HG03460 (cell line): ENCODE measurements around the gene GNA12.
"Not testable (repeated sequence)": the region's sequence is repeated elsewhere in the genome, so short reads cannot be mapped to it uniquely, and the experiment has no call there.

ENCODE experiments used
- ATAC-seq: cut with Tn5 transposase; IDR thresholded peaks from one replicate; pipeline ENCODE4 v1.9.1; 2021; ENCODE audit not compliant: unreplicated experiment

Gene GNA12

DNA sequence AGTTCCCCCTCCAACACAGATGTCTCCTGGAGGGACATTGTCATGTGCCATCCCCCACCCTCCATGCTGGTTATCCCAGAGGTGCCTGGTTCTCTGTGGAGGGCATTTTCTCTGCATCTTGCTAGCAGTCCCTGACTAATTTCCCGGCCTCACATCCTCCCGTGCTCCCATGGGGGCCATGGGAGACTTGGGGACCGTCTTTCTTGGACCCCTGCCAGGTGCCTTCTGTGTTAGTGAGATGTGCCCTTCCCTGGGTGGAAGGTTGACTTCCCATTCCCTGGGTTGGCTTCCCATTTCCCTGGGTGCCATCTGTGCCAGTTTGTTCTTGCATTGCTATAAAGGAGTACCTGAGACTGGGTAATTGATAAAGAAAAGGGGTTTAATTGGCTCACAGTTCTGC is 22.5 kb upstream of the GNA12 start:
- ATAC-seq: no peak

DNA sequence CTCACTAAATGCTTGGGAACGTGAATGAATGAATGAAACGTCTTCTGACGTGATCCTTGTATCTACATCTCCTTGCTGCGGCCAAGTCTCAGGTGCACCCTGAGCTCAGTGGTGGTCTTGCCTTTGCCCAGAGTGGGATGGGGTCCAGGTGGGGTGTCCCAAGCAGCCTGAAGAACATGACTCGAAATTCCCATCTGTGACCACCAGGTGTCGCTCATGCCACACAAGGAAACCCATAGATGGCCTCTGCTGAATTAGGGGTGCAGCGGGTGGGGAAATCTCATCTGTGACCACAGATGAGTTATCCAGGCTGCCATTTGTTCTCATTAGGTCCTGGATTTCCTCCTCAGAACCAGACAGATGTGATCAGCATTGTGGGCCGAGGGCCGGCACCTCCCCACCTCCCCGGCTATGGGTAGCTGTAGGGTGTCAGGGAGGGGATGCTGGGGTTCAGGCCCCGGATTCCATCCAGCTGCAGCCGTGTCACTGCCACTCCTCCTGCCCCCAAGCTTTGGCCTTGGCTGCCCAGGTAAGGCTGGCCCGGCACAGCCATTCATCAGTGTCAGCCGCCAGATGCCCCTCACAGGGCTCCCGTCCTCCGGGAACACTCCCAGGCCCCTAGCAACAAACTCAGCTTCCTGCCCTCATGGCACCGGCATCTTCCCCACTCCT is 21.0 kb upstream of the GNA12 start:
- no peak for ATAC-seq

DNA sequence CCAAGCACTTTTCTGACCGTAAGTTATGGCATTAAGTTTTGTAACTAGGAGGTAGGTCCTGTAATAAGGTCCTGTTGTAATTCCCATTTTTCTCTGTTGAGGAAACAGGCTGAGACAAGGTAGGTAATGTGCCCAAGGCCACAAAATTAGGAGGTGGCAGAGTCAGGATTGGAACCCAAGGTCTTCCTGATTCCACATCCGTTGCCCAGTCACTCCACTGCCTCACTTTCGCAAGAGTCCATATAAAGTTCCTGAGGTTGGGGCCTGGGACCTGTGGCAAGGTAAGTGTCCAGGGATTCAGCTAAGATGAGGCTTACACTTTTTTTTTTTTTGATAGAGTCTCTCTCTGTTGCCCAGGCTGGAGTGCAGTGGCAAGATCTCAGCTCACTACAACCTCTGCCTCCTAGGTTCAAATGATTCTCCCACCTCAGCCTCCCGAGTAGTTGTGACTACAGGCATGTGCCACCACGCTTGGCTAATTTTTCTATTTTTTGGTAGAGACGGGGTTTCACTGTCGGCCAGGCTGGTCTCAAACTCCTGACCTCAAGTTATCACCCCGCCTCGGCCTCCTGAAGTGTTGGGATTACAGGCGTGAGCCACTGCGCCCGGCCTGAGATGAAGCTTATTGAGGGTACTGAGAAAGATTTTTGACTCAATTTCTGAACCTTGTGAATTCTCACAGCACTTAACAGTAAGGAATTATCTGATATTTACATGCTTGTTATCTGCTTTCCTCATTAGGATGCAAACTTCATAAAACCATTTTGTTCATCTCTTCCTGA is 20.3 kb upstream of the GNA12 start:
- ATAC-seq: no peak

DNA sequence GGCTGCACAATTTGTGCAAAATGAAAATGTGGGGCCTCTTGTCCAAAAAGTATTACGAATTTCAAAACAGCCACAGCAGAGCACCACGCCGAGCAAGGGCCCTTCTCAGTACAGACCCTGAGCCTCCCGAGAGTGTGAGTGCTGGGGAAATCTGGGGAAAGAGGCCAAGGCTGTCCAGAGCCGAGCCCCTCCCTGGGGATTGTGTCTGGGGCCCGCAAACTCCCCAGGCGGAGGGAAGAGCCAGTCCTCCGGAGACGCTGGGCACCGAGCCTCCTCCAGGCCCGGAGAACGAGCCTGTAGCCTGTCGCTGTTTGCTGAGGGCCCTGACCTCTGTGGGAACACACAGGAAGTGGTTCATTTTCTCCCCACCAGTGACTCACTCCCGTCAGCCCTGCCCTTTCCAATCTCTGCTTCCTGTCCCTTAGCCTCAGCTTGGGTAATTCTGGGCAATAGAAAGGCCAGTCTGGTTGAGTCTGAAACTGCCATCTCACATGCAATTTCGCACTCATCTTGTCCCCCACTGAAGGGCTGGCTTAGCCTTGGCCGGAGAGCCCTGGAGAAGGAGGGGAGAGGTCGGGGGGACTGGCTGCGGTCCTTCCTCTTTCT is 19.5 kb upstream of the GNA12 start:
- ATAC-seq: peak; percentile 92

DNA sequence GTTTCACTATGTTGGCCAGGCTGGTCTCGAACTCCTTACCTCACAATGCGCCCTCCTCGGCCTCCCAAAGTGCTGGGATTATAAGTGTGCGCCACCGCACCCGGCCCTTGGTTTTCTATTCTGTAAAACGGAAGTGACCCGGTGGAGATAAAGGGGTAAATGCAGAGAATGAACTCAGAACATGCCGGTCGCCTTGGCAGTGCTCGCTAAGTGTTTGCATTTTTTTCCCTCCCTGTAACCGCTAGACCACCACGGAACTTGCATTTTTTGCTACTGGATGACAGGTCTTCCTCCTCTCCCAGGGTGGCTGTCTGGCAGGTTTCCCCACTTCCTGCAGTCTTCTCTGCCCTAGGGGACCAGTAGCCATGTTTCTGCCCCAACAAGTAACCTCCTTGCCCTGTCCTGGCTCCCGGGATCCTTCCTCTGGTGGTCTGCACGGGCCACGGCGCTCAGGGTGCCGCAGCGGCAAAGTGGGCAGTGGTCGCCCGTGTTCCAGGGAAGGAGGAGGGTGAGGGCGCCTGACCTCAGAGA is 18.8 kb upstream of the GNA12 start:
- no peak for ATAC-seq

DNA sequence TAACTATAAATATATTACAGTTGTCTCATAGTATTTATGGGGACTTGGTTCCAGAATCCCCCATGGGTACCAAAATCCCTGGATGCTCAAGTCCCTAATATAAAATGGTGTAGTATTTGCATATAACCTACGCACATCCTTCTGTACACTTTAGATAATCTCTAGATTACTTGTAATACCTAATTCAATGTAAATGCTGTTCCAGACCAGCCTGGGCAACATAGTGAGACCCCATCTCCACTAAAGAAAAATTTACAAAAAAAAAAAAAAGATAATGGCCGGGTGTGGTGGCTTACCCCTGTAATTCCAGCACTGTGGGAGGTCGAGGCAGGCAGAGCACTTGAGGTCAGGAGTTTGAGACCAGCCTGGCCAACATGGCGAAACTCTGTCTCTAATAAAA is 17.4 kb upstream of the GNA12 start:
- no peak for ATAC-seq

DNA sequence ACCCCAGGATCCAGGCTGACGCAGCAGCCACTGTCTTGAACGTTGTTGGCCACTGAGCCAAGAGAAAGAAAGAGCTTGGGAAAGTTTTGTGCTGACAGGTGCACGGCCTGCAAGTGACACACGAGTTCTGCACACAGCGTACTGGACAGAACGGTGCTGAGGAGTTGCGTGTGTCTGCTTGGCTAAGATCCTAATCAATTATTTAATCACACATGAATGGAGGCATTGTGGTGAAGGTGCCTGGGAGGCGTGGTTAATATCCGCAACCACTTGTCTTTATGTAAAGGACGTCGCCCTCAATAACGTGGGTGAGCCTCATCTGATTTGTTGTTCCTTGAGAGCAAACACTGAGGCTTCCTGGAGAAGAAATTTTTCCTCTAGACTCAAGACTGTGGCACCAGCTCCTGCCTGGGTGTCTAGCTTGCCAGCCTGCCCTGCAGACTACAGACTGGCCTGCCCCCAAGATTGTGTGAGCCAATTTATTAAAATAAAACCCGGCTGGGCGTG is 16.6 kb upstream of the GNA12 start:
- ATAC-seq: no peak

DNA sequence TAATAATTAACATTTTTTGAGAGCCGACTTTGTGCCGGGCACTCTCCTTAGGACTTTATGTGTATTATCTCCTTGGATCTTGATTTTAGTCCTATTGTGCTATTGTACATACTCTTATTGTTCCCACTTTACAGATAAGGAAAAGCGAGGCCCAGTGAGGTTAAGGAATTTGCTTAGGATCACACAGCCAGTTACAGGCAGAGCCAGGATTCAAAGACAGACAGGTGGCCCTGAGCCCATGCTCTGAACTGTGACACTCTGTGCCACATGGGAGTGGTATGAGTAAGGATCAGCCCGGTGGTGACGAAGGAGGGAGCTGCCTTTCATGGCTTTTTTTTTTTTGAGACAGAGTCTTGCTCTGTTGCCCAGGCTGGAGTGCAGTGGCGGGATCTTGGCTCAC is 15.8 kb upstream of the GNA12 start:
- no peak for ATAC-seq

DNA sequence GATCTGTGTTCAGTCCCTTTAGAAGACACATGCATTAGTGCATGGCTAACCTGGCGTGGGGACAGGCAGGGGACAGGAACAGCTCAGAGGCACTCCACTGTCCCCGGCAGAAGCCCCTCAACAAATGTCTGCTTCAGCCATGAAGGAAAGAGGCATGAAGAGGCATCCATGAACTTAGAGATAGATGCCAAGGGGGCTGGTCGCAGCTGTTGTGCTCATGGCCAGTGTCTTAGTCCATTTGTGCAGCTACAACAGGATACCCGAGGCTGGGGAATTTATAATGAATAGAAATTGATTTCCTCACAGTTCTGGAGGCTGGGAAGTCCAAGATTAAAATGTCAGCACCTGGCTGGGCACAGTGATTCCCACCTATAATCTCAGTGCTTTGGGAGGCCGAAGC is 14.5 kb upstream of the GNA12 start:
- ATAC-seq: no peak

DNA sequence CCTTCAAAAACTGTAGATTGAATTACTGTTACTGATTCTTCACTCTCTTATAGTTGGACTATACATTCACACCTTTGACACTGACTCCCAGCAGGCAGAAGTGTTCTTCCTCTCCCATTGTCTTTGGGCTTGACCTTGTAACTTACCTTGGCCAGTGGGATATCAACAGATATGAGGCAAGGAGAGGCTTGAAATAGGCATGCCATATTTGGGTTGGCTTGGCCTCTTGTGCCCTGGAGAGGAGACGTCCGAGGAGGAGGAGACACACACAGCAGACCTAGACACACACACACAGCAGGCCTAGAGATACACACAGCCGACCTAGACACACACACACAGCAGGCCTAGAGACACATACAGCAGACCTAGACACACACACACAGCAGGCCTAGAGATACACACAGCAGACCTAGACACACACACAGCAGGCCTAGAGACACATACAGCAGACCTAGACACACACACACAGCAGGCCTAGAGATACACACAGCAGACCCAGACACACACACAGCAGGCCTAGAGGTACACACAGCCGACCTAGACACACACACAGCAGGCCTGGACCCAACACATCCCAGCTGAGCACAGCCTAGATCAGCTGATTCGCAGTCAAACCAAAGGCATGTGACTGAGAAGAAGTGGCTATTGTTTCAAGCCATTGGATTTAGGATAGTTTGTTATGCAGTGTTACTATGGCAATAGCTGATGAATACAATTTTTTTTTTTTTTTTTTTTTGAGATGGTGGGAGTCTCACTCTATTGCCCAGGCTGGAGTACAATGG is 12.5 kb upstream of the GNA12 start:
- no peak for ATAC-seq

DNA sequence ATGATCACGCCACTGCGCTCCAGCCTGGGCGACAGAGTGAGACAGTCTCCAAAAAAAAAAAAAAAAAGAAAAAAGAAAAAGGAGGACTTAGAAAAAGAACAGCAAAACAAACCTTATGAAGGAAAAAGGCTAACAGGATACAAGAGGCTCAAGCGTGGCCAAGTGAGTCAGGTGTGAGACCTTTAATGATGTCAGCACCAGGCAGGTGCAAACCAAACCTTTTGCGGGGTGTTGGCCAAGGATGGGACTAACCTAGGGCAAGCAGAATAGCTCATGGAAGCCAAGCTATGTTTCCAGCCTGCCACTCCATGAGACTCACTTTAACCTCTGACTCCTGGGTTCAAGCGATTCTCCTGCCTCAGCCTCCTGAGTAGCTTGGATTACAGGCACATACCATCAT is 11.3 kb upstream of the GNA12 start:
- ATAC-seq: no peak

DNA sequence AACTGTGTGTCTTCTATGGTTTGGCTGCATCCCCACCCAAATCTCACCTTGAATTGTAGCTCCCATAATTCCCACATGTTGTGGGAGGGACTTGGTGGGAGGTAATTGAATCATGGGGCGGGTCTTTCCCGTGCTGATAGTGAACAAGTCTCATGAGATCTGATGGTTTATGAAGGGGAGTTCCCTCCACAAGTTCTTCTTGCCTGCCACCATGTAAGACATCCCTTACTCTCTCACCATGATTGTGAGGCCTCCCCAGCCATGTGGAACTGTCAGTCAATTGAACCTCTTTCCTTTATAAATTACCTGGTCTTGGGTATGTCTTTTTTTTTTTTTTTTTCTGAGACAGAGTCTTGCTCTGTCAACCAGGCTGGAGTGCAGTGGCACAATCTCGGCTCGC is 9.4 kb upstream of the GNA12 start:
- ATAC-seq: not testable (repeated sequence)

DNA sequence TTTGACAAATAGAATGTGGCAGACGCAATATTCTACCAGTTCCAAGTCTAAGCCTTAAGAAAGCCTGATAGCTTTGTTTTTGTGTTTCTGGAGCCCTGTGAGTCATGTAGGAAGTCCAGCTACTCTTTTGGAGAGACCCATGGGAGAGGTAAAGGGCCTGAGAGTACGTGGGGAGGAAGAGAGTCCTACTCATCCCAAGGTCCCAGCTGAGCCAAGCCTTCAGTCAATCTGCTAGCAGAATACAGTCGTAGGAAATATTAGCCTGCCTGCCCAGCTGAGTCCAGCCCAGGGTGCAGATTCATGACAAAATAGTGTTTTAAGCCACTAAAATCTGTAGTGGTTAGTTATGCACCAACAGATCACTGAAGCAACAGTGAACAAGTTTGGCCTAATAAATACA is 9.0 kb upstream of the GNA12 start:
- ATAC-seq: no peak

DNA sequence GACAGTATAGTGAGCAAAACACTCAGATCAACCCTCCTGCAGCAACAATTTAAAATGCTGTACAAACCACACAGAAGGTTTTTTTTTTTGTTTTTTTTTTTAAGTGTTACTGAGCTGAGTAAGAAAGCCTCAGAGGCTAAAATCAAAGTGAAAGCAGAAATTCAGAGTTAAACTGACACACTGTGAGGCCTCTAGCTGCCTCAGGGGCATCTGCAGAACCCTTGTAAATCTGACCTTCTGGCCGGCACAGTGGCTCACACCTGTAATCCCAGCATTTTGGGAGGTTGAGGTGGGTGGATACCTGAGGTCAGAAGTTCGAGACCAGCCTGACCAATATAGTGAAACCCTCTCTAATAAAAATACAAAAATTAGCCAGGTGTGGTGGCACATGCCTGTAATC is 7.4 kb upstream of the GNA12 start:
- ATAC-seq: no peak

DNA sequence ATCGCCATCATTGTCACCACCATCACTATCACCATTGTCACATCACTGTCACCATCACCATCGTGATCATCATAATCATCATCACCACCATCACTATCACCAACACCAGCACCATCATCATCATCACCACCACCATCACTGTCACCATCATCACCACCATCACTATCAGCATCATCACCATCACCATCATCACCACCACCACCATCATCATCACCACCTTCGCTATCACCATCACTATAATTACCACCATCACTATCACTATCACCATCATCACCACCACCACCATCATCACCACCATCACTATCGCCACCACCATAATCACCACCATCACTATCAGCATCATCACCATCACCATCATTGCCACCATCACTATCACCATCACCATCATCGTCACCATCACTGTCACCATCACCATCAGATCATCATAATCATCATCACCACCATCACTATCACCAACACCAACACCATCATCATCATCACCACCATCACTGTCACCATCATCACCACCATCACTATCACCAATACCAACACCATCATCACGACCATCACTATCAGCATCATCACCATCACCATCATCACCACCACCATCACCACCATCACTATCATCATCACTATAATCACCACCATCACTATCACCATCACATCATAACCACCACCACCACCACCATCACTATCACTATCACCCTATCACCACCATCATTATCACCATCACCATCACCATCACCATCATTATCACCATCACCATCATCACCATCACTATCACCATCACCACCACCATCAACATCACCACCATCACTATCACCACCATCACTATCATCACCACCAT is 6.0 kb upstream of the GNA12 start:
- no peak for ATAC-seq

DNA sequence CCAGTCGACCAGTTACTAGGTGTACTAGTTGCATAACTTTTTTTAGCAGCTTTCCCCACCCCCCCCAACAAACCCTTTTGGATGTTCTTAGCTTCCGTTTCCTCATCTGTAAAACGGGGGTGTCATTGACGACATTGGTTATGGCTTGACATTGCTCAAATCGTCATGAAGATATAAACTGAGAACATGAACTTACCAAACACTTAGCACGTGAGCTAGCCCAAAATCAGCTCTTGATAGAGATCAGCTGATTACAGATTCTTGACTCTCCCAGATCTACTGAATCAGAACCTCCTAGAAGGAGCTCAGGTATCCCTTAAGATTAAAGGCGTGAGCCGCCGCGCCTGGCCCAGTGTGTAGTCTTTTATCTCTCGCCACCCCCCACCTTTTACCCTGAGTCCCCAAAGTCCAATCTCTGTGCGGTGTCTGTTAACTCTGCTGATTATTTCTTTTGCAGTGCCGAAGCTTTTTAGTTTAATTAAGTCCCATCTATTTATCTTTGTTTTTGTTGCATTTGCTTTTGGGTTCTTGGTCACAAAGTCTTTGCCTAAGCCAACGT is 1.0 kb upstream of the GNA12 start:
- no peak for ATAC-seq

DNA sequence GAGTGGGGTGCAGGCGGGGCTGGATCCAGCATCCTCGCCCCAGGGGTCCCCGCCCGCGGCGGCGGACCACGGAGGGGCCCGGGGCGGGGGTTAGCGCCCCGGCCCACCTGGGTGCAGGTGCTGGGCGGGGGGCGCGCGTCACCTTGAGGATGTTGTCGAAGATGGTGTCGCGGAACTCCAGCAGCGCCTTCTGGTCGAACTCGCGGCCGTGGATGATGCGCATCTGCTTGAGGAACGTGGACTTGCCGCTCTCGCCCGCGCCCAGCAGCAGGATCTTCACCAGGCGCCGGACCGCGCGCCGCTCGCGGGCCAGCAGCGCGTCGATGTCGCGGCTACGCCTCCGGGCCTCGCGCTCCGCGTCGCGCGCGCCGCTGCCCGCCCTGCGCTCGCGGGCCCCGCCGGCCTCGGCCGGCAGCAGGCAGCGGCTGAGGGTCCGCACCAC is 376 bp downstream of the GNA12 start:
- peak; percentile 28 for ATAC-seq

DNA sequence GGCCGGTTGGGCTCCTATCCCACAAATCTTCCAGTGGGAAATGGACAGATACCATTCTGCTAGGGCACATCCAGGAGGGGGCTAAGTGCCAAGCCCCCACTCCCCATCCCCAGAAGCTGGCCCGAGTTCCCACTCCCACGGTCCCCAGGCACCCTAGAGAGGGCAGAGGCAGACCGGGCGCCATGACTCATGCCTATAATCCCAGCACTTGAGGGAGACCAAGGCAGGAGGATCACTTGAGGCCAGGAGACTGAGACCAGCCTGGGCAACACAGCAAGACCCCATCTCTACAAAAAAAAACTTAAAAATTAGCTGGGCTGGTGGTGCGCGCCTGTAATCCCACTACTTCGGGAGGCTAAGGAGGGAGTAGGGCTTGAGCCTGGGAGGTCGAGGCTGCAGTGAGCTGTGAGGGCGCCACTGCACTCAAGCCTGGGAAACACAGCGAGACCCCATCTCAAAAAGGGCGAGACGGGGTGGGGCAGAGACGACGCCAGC is 870 bp downstream of the GNA12 start:
- no peak for ATAC-seq

DNA sequence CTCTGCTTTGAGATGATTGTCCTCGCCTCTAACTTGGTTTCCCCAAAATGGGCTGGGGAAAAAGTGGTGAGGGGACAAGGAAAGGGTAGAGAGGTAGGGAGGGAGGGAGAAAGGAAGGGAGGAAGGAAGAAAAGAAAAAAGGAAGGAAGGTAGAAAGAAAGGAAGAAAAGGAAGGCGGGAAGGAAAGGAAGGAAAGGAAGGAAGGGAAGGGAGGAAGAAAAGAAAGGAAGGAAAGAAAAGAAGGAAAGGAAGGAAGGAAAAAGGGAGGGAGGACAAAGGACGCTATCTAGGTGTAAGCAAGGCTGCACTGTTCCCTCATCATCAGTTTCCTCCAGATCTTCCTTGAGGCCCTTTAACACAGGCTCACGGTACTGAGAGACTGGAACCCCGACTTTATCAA is 2.2 kb downstream of the GNA12 start:
- no peak for ATAC-seq

DNA sequence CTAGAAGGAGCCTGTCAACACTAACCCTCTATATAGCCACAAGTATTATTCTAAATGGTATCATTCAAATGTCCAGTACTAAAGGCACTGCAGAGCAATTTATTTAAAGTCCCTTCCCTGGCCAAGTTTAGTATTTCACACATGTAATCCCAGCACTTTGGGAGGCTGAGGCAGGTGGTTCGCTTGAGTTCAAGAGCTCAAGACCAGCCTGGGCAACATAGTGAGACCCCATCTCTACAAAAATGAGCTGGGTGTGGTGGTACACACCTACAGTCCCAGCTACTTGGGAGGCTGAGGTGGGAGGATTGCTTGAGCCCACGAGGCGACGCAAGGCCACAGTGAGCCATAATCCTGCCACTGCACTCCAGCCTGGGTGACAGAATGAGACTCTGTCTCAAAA is 3.6 kb downstream of the GNA12 start:
- no peak for ATAC-seq
